Tibial artery (tissue), 4 donors: ENCODE results near the gene NOS2.
"Not testable (repeated sequence)": the region's sequence is repeated elsewhere in the genome, so short reads cannot be mapped to it uniquely, and the experiment has no call there.

Source experiments
- DNase-seq, 2 donors: peaks; one replicate each; pipeline ENCODE4 v3.0.0-alpha.2; 2019
- H3K27ac ChIP-seq, 2 donors: fragments of 200-600 bp; sonication (generic) in 1 of 2; 1 replicate in 1 of 2; 2 replicates in 1 of 2; pipeline ENCODE4 v1.5.1; 2018 to 2019; ENCODE audit warnings: mild to moderate bottlenecking in 1 of 2
- H3K27me3 ChIP-seq, 2 donors: fragments of 200-600 bp; sonication (generic) in 1 of 2; one replicate each; pipeline versions ENCODE4 v1.5.1 to v1.6.0; 2016 to 2019
- H3K36me3 ChIP-seq, 3 donors: fragments of 200-600 bp; sonication (generic) in 2 of 3; one replicate each; pipeline ENCODE4 v1.5.1; 2016 to 2019; ENCODE audit warnings: mild to moderate bottlenecking in 2 of 3
- H3K4me1 ChIP-seq, 4 donors: fragments of 200-600 bp; sonication (generic) in 2 of 4; 1 replicate in 3 of 4; 2 replicates in 1 of 4; pipeline ENCODE4 v1.5.1; 2016 to 2019
- H3K4me3 ChIP-seq, 2 donors: fragments of 200-600 bp; sonication (generic) in 1 of 2; 1 replicate in 1 of 2; 2 replicates in 1 of 2; pipeline ENCODE4 v1.5.1; 2018 to 2019; ENCODE audit warnings: mild to moderate bottlenecking in 2 of 2
- H3K9me3 ChIP-seq, 3 donors: fragments of 200-600 bp; sonication (generic) in 1 of 3; one replicate each; pipeline ENCODE4 v1.5.1; 2016 to 2019
- intact Hi-C: fragments of 100-400 bp; cut with DNase I; formaldehyde crosslinking; loops from one replicate; pipeline ENCODE4 v1.15.0; 2023; ENCODE audit warnings: low total_unique reads
- TF ChIP-seq, protein P1 (sequence below), 2 experiments: fragments of 200-600 bp in 1 of 2; fragments of 450-650 bp in 1 of 2; IDR thresholded peaks; one replicate each; pipeline ENCODE4 v1.5.1; 2017 to 2019; ENCODE audit warnings: antibody characterized with exemption in 2 of 2, mild to moderate bottlenecking in 1 of 2, moderate library complexity in 1 of 2

NOS2 gene

DNA sequence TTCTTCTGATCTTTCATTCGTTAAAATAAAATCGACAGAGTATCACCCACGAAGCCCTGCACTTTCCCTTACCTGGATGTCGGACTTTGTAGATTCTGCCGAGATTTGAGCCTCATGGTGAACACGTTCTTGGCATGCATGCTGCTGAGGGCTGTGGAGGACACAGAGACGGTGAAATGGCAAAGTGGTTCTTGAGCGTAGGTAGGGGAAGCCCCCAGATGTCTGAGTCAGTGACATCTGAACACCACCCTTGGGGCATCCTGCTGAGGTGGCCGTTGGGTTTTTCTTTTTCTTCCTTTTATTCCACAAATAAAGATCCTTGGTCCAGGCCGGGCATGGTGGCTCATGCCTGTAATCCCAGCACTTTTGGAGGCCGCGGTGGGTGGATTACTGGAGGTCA, 33.9 kb downstream of the NOS2 start:
- H3K4me3 ChIP-seq = no peak overlapping the region
- no peaks in the 10 kb centered on the region for H3K27me3 ChIP-seq
- H3K36me3 ChIP-seq = peaks cover 0 to 11% (median 0%) of the 10 kb centered on the region in 3 donors
- TF ChIP-seq, protein P1, sequence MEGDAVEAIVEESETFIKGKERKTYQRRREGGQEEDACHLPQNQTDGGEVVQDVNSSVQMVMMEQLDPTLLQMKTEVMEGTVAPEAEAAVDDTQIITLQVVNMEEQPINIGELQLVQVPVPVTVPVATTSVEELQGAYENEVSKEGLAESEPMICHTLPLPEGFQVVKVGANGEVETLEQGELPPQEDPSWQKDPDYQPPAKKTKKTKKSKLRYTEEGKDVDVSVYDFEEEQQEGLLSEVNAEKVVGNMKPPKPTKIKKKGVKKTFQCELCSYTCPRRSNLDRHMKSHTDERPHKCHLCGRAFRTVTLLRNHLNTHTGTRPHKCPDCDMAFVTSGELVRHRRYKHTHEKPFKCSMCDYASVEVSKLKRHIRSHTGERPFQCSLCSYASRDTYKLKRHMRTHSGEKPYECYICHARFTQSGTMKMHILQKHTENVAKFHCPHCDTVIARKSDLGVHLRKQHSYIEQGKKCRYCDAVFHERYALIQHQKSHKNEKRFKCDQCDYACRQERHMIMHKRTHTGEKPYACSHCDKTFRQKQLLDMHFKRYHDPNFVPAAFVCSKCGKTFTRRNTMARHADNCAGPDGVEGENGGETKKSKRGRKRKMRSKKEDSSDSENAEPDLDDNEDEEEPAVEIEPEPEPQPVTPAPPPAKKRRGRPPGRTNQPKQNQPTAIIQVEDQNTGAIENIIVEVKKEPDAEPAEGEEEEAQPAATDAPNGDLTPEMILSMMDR (IDR thresholded peaks at IDR 0.05) = no peak
- H3K9me3 ChIP-seq = no peaks in the 10 kb centered on the region
- H3K27ac ChIP-seq = no peak overlapping the region
- intact Hi-C loops = no loop called here
- no peaks in the 10 kb centered on the region for H3K4me1 ChIP-seq
- no peak for DNase-seq

GRCh38 chr17:27765353-27765752, 35.0 kb downstream of the NOS2 start:
- Histone ChIP-seq H3K27me3 (no peaks in the 10 kb centered on the region), H3K27ac (no peak overlapping the region), H3K36me3 (peaks cover 0 to 11% (median 0%) of the 10 kb centered on the region in 3 donors), H3K4me3 (no peak overlapping the region), H3K9me3 (no peaks in the 10 kb centered on the region), H3K4me1 (no peaks in the 10 kb centered on the region)
- TF ChIP-seq, protein P1 (IDR thresholded peaks at IDR 0.05) = no peak
- DNase-seq = no peak
- intact Hi-C loops = no loop called here

GRCh38 chr17:27764589-27764988, 35.7 kb downstream of the NOS2 start:
- intact Hi-C loops = no loop called here
- TF ChIP-seq, protein P1 (IDR thresholded peaks at IDR 0.05) = no peak
- peaks cover 0 to 11% (median 0%) of the 10 kb centered on the region in 3 donors for H3K36me3 ChIP-seq
- H3K27me3 ChIP-seq = no peaks in the 10 kb centered on the region
- H3K4me3 ChIP-seq = no peak overlapping the region
- H3K27ac ChIP-seq = no peak overlapping the region
- H3K9me3 ChIP-seq = no peaks in the 10 kb centered on the region
- no peak for DNase-seq
- no peaks in the 10 kb centered on the region for H3K4me1 ChIP-seq

DNA sequence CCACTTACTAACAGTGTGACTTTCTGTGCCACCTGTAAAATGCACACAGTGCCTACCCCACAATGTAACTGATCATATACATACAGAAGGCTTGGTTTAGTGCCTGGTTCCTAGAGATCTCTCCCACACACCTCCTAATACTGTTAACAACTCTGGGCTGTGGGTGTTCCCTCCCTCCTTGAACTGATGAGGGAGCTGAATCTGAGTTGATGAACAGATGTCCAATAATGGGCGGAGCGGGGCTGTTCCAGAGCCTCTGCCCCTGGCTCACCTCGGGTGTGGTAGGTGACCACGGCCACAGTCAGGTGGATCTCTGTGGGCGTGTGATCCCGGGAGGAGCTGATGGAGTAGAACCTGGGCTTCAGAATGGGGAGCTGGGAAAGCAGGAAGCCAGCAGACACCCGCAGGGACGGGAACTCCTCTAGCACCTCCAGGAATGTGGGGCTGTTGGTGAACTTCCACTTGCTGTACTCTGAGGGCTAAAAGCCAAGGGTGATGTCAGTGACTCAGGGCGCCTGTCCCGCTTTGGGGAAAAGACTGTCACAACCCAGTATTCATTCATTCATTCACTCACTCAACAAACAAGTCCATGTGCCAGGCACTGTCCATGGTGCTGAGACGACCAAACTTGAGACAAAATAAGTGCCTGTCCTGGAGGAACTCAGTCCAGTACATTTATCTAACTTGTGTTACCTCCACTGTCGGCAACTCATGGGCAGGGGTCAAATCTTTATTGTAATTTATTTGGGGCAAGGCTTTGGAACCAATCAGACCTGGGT, 37.6 kb downstream of the NOS2 start:
- Histone ChIP-seq H3K27me3 (no peaks in the 10 kb centered on the region), H3K9me3 (no peaks in the 10 kb centered on the region), H3K36me3 (peaks cover 0 to 7% (median 0%) of the 10 kb centered on the region in 3 donors), H3K27ac (no peak overlapping the region), H3K4me3 (no peak overlapping the region), H3K4me1 (no peaks in the 10 kb centered on the region)
- intact Hi-C loops = no loop called here
- no peak for DNase-seq
- TF ChIP-seq, protein P1 (IDR thresholded peaks at IDR 0.05) = no peak

DNA sequence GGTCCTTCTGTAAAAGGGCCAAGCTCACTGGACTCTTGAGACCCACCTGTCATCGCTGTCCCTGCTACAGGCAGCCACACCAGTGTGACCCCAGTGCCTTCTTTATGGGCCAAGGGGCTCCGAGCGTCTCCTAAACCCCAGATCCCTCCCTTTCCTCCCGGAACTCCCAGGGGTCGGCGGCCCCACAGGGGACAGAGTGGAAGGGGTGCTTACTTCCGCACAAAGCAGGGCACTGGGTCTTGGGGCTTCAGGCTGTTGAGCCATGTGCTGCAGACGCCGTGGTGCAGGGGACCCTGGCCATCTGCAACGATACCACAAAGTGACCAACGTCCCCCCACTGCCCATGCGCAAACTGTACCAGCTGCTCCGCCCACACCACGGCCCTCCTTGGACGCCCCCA, 39.4 kb downstream of the NOS2 start:
- H3K4me1 ChIP-seq, DNase-seq, H3K4me3 ChIP-seq, H3K9me3 ChIP-seq, H3K36me3 ChIP-seq, H3K27me3 ChIP-seq, intact Hi-C loops, H3K27ac ChIP-seq: not testable (repeated sequence)

DNA sequence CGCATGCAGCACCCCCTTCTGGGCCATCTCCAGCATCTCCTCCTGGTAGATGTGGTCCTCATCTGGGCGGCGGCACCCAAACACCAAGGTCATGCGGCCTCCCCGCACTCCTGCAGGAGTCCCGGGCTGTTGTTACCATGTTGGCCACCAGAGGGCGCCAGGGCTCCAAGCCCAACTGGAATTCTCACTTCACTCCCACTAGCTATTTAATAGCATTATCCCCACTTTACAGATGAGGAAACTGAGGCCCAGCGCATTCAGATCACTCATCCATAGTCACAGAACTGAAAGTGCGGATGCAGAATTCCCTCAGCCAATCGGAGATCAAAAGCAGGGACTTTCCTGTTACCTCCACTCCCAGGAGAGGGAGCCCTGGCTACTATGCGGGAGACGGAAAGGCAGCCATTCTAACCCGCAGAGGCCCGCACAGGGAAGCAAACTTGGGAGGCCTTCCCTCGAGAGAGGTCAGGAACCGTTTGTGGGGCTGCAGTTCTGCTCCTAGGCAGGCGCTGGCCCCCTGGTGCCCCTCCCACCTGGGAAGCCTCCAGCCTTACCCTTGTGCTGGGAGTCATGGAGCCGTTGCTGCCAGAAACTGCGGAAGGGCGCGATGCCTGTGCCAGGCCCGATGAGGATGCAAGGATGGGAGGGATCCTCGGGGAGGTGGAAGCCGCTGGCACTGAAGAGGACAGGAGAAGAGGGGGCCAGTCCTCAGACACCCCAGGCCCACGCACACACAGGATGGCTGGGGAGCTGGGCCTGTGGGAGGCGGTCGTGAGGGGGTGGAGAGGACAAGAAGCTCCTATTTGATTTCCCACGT, 40.1 kb downstream of the NOS2 start:
- TF ChIP-seq, protein P1 (IDR thresholded peaks at IDR 0.05) = peak; percentile 73 to 91
- intact Hi-C loops = no loop called here
- no peaks in the 10 kb centered on the region for H3K4me1 ChIP-seq
- no peak overlapping the region for H3K4me3 ChIP-seq
- no peaks in the 10 kb centered on the region for H3K9me3 ChIP-seq
- no peaks in the 10 kb centered on the region for H3K36me3 ChIP-seq
- DNase-seq = peak; percentile 60 to 75
- no peak overlapping the region for H3K27ac ChIP-seq
- H3K27me3 ChIP-seq = no peaks in the 10 kb centered on the region
